Stimulated activated memory B cell treated with anti-CD40 and anti-IgM and Interleukin-4, amounts not matched to agents 10 μg/mL and 1 μg/mL and 100 μg/mL, for 72 hours (primary cell): ENCODE measurements around the gene NTM.

Source experiments
- ATAC-seq: fragments of 150-1000 bp; cut with Tn5 transposase; 2 replicates; pipeline ENCODE4 v1.10.0; 2021
- H3K27ac Mint-ChIP-seq: one replicate; pipeline ENCODE4 v1.8.0; 2022; ENCODE audit warnings: mild to moderate bottlenecking, mixed read lengths
- H3K27me3 Mint-ChIP-seq: one replicate; pipeline ENCODE4 v1.8.0; 2022; ENCODE audit warnings: mixed read lengths
- H3K36me3 Mint-ChIP-seq: one replicate; pipeline ENCODE4 v1.8.0; 2022; ENCODE audit warnings: mixed read lengths
- H3K4me1 Mint-ChIP-seq: one replicate; pipeline ENCODE4 v1.8.0; 2022; ENCODE audit warnings: mixed read lengths
- H3K4me3 Mint-ChIP-seq: one replicate; pipeline ENCODE4 v1.8.0; 2022; ENCODE audit warnings: mild to moderate bottlenecking, moderate library complexity, mixed read lengths
- H3K9me3 Mint-ChIP-seq: one replicate; pipeline ENCODE4 v1.8.0; 2022; ENCODE audit warnings: mixed read lengths

Gene NTM

DNA sequence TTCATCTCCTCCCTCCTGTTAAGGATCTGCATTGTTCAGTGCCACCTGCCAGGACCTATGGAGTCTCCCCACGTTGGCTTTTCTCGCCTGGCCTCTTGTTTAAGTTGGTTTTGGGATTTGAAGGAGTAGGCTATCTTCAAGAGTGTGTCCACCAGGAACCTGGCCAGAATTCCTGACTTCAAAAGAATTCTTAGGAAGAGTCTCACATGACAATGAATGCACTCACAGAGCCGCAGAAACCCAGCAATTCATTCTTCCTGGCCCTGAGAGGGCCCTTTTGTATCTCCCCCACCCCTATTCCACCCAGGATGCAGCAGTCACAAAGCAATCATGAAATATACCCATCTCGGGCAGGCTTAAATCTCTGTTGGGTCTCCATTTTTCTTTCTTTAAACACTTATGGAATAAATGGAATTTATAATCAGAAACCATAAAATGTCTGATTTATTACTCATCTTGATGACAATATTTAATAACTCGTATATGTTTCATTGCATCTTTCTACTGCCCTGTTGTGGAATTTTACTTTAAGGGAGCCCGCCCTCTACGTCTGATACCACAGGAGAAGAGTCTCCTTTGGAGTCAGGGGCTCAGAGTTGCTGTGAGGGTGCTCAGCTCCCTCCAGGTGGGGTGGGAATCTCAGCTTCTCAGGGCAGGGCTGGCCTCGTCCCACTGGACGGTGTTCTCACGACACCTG is 507.0 kb downstream of the NTM start:
- Mint-ChIP-seq H3K27me3 (peaks cover 9% of the 10 kb centered on the region), H3K4me3 (no peak overlapping the region), H3K9me3 (no peaks in the 10 kb centered on the region), H3K4me1 (no peaks in the 10 kb centered on the region), H3K36me3 (no peaks in the 10 kb centered on the region), H3K27ac (no peak overlapping the region)
- ATAC-seq, result no peak

DNA sequence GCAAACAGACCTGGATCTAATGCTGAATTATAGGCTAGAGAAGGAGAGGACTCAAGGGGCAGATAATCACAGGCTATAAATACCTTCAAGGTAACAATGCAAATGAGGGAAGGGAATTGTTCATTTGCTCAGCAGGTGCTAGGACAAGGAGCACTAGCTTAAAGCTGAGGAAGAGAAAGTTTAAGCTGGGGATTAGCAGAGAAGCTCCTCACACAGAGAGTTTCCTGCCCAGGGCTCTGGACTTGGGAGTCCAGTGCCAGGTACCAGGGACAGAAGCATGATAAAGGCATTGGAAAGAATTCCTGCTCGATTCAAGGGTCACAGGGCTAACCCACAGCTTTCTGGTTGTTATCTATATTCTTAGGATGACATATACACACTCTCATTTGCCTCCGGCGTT is 509.9 kb downstream of the NTM start:
- H3K27me3 Mint-ChIP-seq, result peaks cover 5% of the 10 kb centered on the region
- H3K9me3 Mint-ChIP-seq, result no peaks in the 10 kb centered on the region
- H3K4me1 Mint-ChIP-seq, result no peaks in the 10 kb centered on the region
- no peak overlapping the region for H3K27ac Mint-ChIP-seq
- H3K36me3 Mint-ChIP-seq, result no peaks in the 10 kb centered on the region
- ATAC-seq, result no peak
- H3K4me3 Mint-ChIP-seq, result no peak overlapping the region

DNA sequence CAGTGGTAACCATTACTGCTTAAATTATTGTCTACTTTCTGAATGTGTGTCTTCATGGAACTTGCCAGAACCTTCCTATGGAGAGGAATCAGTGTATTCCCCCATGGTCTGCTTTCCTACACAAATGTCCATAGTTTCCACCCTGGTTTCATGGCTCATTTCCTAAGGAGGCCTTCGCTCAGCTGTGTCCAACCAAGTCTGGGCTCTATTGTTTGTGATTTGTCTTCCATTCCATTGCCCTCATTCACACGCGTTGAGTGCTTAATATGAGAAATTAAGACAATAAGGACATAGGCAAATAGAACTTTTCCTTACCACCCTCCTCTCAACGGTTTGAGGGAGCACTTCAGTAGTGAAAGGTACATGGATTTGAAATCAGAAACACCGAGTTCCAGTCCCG is 510.6 kb downstream of the NTM start:
- no peak for ATAC-seq
- Mint-ChIP-seq H3K4me3 (no peak overlapping the region), H3K4me1 (no peaks in the 10 kb centered on the region), H3K9me3 (no peaks in the 10 kb centered on the region), H3K36me3 (no peaks in the 10 kb centered on the region), H3K27me3 (no peaks in the 10 kb centered on the region), H3K27ac (no peak overlapping the region)

DNA sequence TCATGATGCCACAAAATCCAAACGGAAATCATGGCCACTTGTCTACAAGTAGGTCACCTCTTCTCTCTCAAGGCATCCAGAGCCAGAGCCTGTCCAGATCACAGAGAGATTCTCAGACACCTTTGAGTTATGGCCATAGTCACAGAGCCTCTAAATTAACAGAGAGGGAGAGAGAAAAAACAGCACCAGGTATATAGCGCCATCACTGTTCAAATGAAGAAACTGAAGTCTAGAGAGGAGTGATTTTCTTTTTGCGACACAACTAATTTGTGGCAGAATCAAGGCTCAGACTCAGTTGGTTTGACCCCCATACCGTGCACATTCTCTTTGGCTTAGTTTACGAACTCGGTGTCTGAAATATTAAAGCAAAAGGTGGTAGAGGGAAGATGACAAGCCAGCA is 512.9 kb downstream of the NTM start:
- H3K27ac Mint-ChIP-seq, result no peak overlapping the region

DNA sequence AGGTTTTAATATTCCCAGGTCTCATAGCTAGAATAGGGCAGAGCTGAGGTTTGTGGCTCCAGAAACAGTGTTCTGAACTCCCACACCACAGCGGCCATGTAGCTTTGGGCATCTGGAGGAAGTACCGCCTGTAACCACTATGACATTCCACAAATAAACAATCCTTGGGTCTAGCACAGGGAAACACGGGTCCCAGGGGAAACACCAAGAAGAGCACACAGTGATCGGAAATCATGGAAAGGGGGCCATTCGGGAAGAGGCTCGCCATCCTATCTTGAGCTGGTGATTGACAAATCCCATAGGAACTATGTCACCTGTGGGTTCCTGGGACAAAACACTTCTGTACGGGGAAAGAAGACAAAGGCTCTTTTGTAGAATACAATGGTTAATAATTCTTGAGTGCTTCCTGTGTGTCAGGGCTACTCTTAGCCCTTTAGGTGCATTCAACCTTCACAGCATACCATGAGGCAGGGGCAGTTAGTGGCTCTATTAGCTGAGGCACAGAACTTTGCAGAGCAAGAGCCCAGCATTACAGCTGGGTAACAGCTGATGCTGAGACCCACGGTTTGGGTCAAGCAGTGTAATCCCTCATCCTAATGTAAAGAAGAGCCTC is 514.2 kb downstream of the NTM start:
- no peaks in the 10 kb centered on the region for H3K36me3 Mint-ChIP-seq
- no peak for ATAC-seq
- H3K4me3 Mint-ChIP-seq, result no peak overlapping the region
- no peak overlapping the region for H3K27ac Mint-ChIP-seq
- H3K9me3 Mint-ChIP-seq, result no peaks in the 10 kb centered on the region
- H3K4me1 Mint-ChIP-seq, result no peaks in the 10 kb centered on the region
- H3K27me3 Mint-ChIP-seq, result no peaks in the 10 kb centered on the region

More for the DNA sequence above, 512.9 kb downstream of the NTM start:
- Mint-ChIP-seq H3K36me3 (no peaks in the 10 kb centered on the region), H3K27me3 (no peaks in the 10 kb centered on the region), H3K4me3 (no peak overlapping the region), H3K4me1 (no peaks in the 10 kb centered on the region), H3K9me3 (no peaks in the 10 kb centered on the region)
- ATAC-seq, result no peak

DNA sequence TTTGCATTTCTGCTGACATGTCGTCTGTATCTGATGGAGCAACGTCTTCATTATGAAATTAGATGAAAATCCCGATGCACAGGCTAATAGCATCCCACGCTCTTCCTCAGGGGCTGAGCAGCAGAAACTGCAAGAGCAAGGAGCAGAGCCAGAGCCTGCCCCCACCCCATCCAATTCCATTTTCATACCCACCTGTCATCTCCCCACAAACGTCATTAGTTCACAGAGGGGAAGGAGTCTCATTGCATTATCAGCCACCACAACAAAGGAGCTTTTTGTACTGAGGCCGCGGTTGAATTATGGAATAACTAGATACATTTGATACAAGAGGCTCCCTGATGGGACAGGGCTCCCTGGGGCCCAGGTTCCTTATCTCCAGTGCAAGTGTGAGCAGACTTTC is 515.0 kb downstream of the NTM start:
- Mint-ChIP-seq H3K27ac (no peak overlapping the region), H3K4me1 (no peaks in the 10 kb centered on the region), H3K9me3 (no peaks in the 10 kb centered on the region), H3K4me3 (no peak overlapping the region), H3K27me3 (no peaks in the 10 kb centered on the region), H3K36me3 (no peaks in the 10 kb centered on the region)
- no peak for ATAC-seq

DNA sequence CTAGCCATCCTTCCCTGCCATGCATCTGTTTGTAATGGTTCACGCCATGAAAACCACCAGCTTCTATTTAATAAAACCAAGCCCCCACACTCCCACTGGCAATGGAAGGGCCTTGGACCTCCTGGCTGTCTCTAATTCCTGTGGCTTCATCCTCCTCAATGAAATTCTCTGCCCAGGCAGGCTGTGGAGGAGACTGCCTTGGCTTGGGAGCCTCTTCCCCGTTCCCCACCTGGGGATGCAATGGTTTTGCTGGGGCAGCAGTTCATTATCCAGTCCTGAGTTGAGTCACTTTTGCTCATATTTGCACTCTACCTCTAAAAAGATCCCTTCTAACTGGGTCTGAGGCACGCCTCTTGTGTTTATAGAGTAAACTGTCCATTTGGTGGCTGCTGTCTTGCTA is 515.8 kb downstream of the NTM start:
- H3K4me3 Mint-ChIP-seq, result no peak overlapping the region
- no peaks in the 10 kb centered on the region for H3K4me1 Mint-ChIP-seq
- no peak for ATAC-seq
- H3K9me3 Mint-ChIP-seq, result no peaks in the 10 kb centered on the region
- no peaks in the 10 kb centered on the region for H3K27me3 Mint-ChIP-seq
- no peaks in the 10 kb centered on the region for H3K36me3 Mint-ChIP-seq
- no peak overlapping the region for H3K27ac Mint-ChIP-seq

DNA sequence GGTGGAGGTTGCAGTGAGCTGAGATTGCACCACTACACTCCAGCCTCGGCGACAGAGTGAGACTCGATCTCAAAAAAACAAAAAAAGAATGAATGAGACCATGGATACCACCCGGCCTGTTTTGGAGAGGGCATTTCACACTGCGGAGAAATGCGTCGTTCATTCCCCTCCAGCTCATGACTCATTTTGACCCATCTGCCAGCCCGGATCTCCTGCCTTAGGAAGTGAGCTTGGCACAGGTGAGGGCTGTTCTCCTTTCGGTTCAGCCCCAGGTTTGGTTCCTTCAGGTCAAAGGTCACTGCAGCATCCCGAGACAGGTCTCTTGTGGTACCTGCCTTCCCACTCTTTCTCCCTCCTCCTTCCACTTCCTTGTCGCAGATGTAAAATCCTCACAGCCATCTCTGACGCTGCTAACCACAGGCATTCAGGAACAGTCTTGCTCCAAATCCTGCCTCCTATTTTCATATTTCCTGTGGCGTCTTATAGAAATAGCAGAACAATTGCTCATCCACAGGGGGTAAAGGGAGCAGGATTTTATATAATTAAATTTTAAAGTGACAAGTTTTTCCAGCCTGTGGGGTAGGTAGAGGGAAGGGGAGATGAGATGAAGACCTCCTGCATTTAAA is 517.9 kb downstream of the NTM start:
- H3K9me3 Mint-ChIP-seq, result no peaks in the 10 kb centered on the region
- ATAC-seq, result no peak
- H3K4me3 Mint-ChIP-seq, result no peak overlapping the region
- no peaks in the 10 kb centered on the region for H3K27me3 Mint-ChIP-seq
- H3K36me3 Mint-ChIP-seq, result no peaks in the 10 kb centered on the region
- no peaks in the 10 kb centered on the region for H3K4me1 Mint-ChIP-seq
- no peak overlapping the region for H3K27ac Mint-ChIP-seq

DNA sequence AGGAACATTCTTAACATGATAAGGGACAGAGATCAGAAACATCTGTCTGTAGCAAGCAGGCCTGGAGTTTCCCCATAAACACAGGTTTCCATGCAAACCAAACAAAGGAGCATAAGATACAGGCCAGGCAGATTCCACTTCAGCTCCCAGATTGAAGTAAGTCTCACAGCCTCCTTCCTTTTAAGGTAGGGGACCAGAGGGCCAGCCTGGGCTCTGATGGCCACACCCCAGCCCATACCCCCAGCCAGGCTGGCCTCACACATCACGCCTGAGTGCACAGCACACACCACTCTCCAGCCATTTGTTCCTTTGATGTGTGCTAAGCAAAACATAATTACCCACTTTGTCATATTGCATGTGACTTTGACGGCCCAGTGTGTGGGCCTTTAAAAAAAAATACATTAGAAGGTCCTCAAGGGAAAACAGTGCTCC is 518.7 kb downstream of the NTM start:
- Mint-ChIP-seq H3K4me1 (no peaks in the 10 kb centered on the region), H3K4me3 (no peak overlapping the region), H3K9me3 (no peaks in the 10 kb centered on the region), H3K27ac (no peak overlapping the region), H3K36me3 (no peaks in the 10 kb centered on the region), H3K27me3 (no peaks in the 10 kb centered on the region)
- ATAC-seq, result no peak

DNA sequence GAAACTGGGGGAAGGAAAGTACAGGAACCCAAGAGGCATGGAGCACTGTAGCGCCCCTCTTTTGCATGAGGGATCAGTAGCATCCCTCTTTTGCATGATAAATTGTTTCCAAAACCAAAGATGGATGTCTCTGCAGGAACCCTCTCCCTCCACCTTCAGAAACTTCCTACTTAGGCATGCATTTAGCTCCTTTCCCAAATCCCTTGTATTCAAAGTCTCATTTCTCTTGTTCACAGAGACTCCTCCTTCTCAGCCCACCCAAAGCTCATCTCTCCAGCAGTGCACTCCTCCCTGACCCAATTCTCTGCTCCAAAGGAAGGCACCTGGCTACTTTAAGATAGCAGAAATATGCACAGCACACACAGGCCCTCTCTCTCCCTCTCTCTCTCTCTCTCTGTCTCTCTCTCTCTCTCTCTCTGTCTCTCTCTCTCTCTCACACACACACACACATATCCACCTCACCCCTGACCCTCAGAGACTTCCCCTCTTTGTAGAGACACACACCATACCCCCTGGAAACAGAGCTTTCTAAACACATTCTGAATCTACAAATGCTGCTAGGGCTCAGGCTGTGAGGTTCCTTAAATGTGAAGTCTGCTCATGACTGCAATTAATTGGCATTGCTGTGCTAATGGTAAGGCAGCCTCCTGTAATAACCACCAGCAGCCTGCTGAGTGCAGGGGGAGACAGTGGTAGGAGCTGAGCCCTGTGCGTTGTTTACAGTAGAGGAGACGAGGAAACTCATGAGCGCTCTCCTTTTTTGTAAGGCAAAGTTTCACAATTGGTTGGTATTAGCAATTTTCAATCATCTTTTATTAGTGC is 519.6 kb downstream of the NTM start:
- Mint-ChIP-seq H3K4me3 (no peak overlapping the region), H3K4me1 (no peaks in the 10 kb centered on the region), H3K9me3 (no peaks in the 10 kb centered on the region), H3K36me3 (no peaks in the 10 kb centered on the region), H3K27ac (no peak overlapping the region), H3K27me3 (no peaks in the 10 kb centered on the region)
- no peak for ATAC-seq

DNA sequence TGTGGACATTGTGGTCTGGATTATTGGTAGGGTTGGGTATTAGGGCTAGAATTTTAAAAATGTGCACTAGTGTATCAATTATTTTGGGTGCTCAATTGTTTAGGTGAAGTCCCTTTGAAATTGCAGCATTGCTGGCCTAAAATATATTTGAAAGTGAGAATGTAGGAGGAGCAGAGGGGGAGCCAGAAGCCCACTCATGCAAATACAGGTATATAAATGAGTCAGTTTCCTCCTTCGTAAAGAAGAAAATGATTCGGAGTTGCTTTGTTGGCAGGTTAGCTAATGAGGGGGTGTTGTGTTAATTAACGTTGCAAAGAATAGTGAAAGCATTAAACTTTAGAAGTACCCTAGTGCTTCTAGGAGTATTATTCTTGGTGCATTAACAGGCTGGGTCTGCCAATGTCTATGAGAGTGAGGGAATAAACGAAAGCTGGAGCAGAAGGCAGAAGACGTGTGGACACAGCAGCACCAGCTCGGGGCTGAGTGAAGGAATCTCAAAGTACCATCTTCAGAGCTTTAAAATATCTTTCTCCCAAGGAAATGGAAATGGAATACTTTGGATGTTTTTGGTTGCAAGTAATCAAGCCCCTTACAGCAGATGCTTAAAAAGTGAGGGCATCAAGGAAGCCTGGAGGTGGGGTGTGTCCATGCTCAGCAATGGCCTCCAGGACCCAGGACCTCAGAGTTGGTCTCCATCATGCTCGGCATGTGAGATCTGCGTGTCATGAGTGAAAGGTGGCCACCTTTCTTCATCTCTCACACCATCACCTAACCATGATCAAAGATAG is 522.9 kb downstream of the NTM start:
- Mint-ChIP-seq H3K4me3 (no peak overlapping the region), H3K36me3 (no peaks in the 10 kb centered on the region), H3K27me3 (no peaks in the 10 kb centered on the region), H3K27ac (no peak overlapping the region), H3K4me1 (no peaks in the 10 kb centered on the region), H3K9me3 (no peaks in the 10 kb centered on the region)
- no peak for ATAC-seq

DNA sequence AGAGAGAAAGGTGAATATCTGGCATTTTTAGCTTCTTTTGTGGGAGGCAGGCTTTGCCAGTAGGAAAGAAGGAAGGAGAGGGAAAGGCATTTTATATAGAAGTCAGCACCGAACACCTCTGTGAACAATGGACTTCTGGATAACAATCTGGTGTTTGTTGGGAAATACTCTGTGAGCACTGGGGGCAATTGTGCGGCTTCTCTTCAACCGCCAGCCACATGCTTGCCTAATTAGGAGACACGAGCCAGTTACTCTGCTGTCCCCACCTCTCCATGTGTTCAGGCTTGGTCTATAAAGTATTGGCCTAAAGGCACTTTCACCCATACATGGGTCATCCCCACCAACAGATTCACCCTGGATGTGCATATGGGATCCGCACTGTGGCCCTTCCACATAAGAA is 523.6 kb downstream of the NTM start:
- no peaks in the 10 kb centered on the region for H3K27me3 Mint-ChIP-seq
- ATAC-seq, result no peak
- H3K27ac Mint-ChIP-seq, result no peak overlapping the region
- no peak overlapping the region for H3K4me3 Mint-ChIP-seq
- no peaks in the 10 kb centered on the region for H3K9me3 Mint-ChIP-seq
- H3K36me3 Mint-ChIP-seq, result no peaks in the 10 kb centered on the region
- H3K4me1 Mint-ChIP-seq, result no peaks in the 10 kb centered on the region

DNA sequence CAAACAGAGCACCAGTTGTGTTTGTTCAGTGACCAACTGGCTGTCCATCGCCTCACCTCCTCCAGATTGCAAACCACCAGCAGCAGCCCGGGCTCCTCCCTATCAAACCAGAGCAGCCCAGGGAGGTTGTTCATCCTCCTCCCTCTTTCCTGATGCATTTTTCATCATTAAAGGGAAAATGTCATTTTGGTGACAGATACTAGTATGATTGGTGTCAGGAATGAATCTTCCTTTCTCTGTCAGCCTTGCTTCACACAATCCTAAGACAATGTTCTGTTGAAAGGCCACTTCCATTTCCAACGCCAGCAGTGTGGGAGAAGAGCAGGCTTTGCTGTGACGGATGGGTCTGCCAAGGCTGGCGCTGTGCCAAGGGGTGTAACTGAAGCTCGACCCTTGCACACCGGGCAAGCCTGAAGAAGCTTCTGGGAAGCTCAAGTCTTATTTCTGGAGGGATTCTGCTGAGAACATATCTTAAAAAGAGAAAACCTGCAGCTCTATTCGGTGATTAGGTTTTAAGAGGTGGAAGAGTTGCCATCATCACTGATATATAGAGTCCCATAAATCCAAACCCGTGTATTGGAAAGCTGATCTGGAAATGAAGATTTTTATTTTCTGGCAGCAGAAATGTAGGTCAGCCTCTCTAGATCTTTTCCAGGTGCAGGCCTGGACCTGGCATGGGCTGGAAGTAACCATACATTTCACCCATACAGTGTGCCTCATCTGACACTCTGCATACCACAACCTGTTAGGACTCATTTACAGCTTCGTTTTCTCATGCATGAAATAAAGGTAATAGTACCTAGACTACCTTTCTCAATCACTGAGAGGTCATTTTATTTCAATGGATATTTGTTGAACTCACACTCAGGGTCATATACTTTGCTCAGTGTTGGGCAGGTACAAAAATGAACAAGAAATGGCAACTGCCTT is 524.5 kb downstream of the NTM start:
- no peak for ATAC-seq
- Mint-ChIP-seq H3K4me1 (no peaks in the 10 kb centered on the region), H3K27me3 (no peaks in the 10 kb centered on the region), H3K36me3 (no peaks in the 10 kb centered on the region), H3K9me3 (no peaks in the 10 kb centered on the region), H3K27ac (no peak overlapping the region), H3K4me3 (no peak overlapping the region)

DNA sequence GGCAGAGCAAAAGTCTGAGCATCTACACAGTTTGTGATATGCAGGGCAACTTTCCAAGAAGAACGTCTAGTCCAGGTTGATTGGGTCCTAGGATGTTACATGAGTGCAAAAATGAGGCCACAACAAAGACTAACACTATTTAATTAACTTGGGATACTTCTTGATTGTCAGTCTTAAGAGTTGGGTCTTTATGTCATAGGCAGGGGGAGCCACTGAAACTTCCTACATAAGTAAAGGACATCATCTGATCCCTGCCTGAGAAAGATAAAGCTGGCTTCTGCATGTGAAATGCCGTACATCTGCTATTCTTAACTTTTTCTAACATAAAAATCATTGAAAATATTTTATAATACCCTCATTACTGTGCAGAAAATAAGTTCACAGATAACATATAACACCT is 525.5 kb downstream of the NTM start:
- no peak overlapping the region for H3K27ac Mint-ChIP-seq
- ATAC-seq, result no peak
- no peak overlapping the region for H3K4me3 Mint-ChIP-seq
- H3K4me1 Mint-ChIP-seq, result no peaks in the 10 kb centered on the region
- no peaks in the 10 kb centered on the region for H3K36me3 Mint-ChIP-seq
- no peaks in the 10 kb centered on the region for H3K9me3 Mint-ChIP-seq
- no peaks in the 10 kb centered on the region for H3K27me3 Mint-ChIP-seq
